ENCODE measurements around the gene ZC3HAV1. TPM values are rescaled to one million over a fixed set of nuclear protein-coding genes. Genes with fewer than 3 reads are reported as not detected.

ZC3HAV1 gene
- total and polyA plus RNA-seq, 2 of the 4 experiments (the other 2 are of a cell fraction), result 9.9 to 22.4 TPM

DNA sequence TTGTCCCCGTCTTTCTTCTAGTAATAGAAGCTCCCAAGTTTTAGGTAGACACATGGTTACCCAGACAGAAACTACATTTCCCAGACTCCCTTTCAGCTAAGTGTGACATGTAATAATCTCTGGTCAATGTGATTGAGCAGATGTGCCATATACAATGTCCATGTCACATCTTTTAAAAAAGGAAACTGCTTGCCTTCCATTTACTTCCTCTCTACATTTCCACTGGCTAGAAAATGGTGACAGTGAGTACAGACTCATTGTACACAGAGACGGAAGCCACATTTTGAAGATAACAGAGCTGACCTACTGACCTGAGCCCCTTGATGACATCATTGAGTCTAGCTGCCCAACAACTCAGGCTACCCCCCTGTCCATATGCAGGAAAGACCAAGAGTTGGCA is 21.3 kb downstream of the ZC3HAV1 start:
- no TSS peak for BruUV-seq (replicated peaks)
- H4K20me1 ChIP-seq (ENCODE audit: insufficient read depth, low read length), result peaks cover 3% of the 10 kb centered on the region; the same call in 1 of the 2 replicates
- no CpG with 5 or more reads among the region's 2 CpGs for WGBS, 2 experiments (ENCODE audit: extremely low coverage in 2 of 2, insufficient read length in 1 of 2)
- no peak overlapping the region for H2AK5ac ChIP-seq (ENCODE audit: low read depth, low read length)
- H3K9me3 ChIP-seq (ENCODE audit: control insufficient read depth, insufficient read depth, low read length), result no peaks in the 10 kb centered on the region
- no peak overlapping the region for H2BK5ac ChIP-seq (ENCODE audit: low read depth, low read length, poor library complexity, severe bottlenecking)
- ChIA-PET CTCF (interaction anchor here (0.6 kb wide), 1 partner anchor 241 kb away, joined by 5 read pairs; no protein-coding TSS in a partner anchor), POLR2A (ENCODE audit: unreplicated experiment) (no interaction called here)
- H2AFZ ChIP-seq (replicated peaks; ENCODE audit: low read length, poor library complexity), result no peak overlapping the region
- H3K4ac ChIP-seq (ENCODE audit: low read depth, low read length), result no peak overlapping the region
- no peak overlapping the region for H2AK9ac ChIP-seq (replicated peaks; ENCODE audit: low read depth, low read length, poor library complexity)
- H2BK20ac ChIP-seq (ENCODE audit: low read depth, low read length), result no peak overlapping the region
- intact Hi-C loops (cut with micrococcal nuclease), result no loop called here
- peaks cover 11 to 13% of the 10 kb centered on the region in 2 experiments for H3K79me1 ChIP-seq (ENCODE audit: low read depth in 1 of 2, low read length in 2 of 2)
- H3K27me3 ChIP-seq (ENCODE audit: control insufficient read depth, insufficient read depth, low read length), result no peaks in the 10 kb centered on the region
- H3K36me3 ChIP-seq (ENCODE audit: control insufficient read depth, insufficient read depth, low read length), result peaks cover 15% of the 10 kb centered on the region
- H2BK15ac ChIP-seq (ENCODE audit: low read depth, low read length), result no peak overlapping the region
- H4K8ac ChIP-seq (ENCODE audit: low read depth in 2 of 2, low read length in 2 of 2), result no peak overlapping the region
- ATAC-seq (ENCODE audit: low read depth) (no peak), DNase-seq (no peak)
- peaks cover 3% of the 10 kb centered on the region; the same call in 1 of the 2 replicates for H3K9me1 ChIP-seq (ENCODE audit: insufficient read depth, low read length)
- H3K4me3 ChIP-seq (ENCODE audit: insufficient read depth, low read depth, low read length), result no peak overlapping the region
- dilution Hi-C loops (cut with HindIII; ENCODE audit: low sequenced_read_pairs, unreplicated experiment), result no loop called here
- no peak overlapping the region for H3K27ac ChIP-seq (ENCODE audit: insufficient read depth, low read length)
- no peak overlapping the region for H3K14ac ChIP-seq (replicated peaks; ENCODE audit: low read depth, low read length)
- H3K18ac ChIP-seq (ENCODE audit: low read depth, low read length), result no peak overlapping the region
- H3K9ac ChIP-seq (ENCODE audit: low read depth, low read length), result no peak overlapping the region
- H4K5ac ChIP-seq (ENCODE audit: low read depth, low read length), result no peak overlapping the region
- H3K23ac ChIP-seq (ENCODE audit: low read depth, low read length), result no peak overlapping the region
- H4K91ac ChIP-seq (ENCODE audit: insufficient read depth, low read depth, low read length), result no peak overlapping the region
- in situ Hi-C loops (cut with MboI; ENCODE audit: low sequenced_read_pairs), result no loop called here
- no peak overlapping the region for H2BK120ac ChIP-seq (ENCODE audit: low read depth, low read length)
- no peak for TF ChIP-seq NFE2L2 (IDR thresholded peaks at IDR 0.05; ENCODE audit: low read depth, low read length)
- TF ChIP-seq, protein P1, sequence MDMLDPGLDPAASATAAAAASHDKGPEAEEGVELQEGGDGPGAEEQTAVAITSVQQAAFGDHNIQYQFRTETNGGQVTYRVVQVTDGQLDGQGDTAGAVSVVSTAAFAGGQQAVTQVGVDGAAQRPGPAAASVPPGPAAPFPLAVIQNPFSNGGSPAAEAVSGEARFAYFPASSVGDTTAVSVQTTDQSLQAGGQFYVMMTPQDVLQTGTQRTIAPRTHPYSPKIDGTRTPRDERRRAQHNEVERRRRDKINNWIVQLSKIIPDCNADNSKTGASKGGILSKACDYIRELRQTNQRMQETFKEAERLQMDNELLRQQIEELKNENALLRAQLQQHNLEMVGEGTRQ (IDR thresholded peaks at IDR 0.05; ENCODE audit: low read depth, low read length), result no peak
- TF ChIP-seq SMC3 (IDR thresholded peaks at IDR 0.05; ENCODE audit: low read depth, low read length), result no peak
- no peak for TF ChIP-seq BHLHE40 (IDR thresholded peaks at IDR 0.05; ENCODE audit: low read depth, low read length)
- TF ChIP-seq, protein P2, sequence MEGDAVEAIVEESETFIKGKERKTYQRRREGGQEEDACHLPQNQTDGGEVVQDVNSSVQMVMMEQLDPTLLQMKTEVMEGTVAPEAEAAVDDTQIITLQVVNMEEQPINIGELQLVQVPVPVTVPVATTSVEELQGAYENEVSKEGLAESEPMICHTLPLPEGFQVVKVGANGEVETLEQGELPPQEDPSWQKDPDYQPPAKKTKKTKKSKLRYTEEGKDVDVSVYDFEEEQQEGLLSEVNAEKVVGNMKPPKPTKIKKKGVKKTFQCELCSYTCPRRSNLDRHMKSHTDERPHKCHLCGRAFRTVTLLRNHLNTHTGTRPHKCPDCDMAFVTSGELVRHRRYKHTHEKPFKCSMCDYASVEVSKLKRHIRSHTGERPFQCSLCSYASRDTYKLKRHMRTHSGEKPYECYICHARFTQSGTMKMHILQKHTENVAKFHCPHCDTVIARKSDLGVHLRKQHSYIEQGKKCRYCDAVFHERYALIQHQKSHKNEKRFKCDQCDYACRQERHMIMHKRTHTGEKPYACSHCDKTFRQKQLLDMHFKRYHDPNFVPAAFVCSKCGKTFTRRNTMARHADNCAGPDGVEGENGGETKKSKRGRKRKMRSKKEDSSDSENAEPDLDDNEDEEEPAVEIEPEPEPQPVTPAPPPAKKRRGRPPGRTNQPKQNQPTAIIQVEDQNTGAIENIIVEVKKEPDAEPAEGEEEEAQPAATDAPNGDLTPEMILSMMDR (conservative IDR thresholded peaks at IDR 0.05; ENCODE audit: low read depth, low read length), result no peak
- TF ChIP-seq MXI1 (IDR thresholded peaks at IDR 0.05; ENCODE audit: borderline replicate concordance, low read depth, low read length), result no peak
- TF ChIP-seq, protein P3, sequence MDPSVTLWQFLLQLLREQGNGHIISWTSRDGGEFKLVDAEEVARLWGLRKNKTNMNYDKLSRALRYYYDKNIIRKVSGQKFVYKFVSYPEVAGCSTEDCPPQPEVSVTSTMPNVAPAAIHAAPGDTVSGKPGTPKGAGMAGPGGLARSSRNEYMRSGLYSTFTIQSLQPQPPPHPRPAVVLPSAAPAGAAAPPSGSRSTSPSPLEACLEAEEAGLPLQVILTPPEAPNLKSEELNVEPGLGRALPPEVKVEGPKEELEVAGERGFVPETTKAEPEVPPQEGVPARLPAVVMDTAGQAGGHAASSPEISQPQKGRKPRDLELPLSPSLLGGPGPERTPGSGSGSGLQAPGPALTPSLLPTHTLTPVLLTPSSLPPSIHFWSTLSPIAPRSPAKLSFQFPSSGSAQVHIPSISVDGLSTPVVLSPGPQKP (IDR thresholded peaks at IDR 0.05; ENCODE audit: borderline replicate concordance, low read depth, low read length), result no peak
- TF ChIP-seq RAD21 (IDR thresholded peaks at IDR 0.05; ENCODE audit: low read length), result no peak
- no peak for TF ChIP-seq CHD1 (IDR thresholded peaks at IDR 0.05; ENCODE audit: low read depth, low read length)
- TF ChIP-seq MAFK (IDR thresholded peaks at IDR 0.05; ENCODE audit: low read depth, low read length), result no peak
- H3K56ac ChIP-seq (ENCODE audit: extremely low read depth, insufficient read depth, low read length), result no peak overlapping the region
- no peak overlapping the region for H3K4me2 ChIP-seq (ENCODE audit: low read depth, low read length)
- H3K4me1 ChIP-seq (ENCODE audit: control insufficient read depth, insufficient read depth, low read length), result no peaks in the 10 kb centered on the region
